Limb (tissue), 2 donors: ENCODE data around the gene COLEC12.
"Not testable (repeated sequence)": the region's sequence is repeated elsewhere in the genome, so short reads cannot be mapped to it uniquely, and the experiment has no call there.

ENCODE experiments used
- DNase-seq, 2 donors: peaks; one replicate each; pipeline ENCODE4 v3.0.0-alpha.2; 2016; ENCODE audit errors: extremely low spot score in 2 of 2

The COLEC12 gene

GRCh38 chr18:331221-331821 lies 169.2 kb downstream of the COLEC12 start:
- peak in 1 of 2 donors; percentile 39 for DNase-seq

- DNase-seq, result no peak
Measured at GRCh38 chr18:328928-329327, 171.6 kb downstream of the COLEC12 start.

DNA sequence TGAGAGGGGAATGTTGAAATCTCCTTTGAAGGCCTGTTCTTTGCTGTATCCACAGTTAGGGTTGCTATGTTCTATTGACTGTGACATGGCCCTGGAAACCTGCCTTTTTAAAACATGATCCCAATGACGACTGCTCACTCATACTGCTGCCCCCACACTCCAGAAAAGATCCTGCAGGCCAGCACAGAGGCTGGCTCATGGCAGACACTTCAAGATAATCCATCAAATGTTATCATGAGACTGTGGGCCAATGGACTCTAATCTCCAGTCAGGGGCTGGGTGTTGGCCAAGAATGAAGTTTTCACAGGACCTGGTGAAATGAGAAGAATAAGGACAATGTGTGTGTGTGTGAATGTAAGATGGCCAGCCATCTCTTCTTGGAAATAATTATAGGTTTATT lies 173.7 kb downstream of the COLEC12 start:
- DNase-seq, result no peak

DNA sequence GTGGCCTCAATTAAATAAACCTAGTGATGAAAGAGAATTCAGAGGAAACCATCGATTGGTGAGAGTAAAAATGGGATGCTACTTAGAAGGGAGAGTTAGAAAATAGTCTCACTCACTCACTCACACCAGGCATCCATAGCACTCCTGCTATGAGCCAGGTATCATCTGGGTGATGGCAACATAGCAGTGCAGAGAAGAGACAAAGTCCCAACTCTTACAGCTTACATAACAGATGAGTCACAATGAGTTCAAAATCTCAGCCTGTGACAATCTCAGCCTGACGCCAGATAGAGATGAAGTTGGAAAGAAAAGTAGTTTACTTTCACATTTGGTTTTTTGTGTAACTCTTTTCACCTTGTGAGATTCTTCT lies 177.3 kb downstream of the COLEC12 start:
- no peak for DNase-seq

GRCh38 chr18:321865-322467 lies 178.5 kb downstream of the COLEC12 start:
- no peak for DNase-seq

DNA sequence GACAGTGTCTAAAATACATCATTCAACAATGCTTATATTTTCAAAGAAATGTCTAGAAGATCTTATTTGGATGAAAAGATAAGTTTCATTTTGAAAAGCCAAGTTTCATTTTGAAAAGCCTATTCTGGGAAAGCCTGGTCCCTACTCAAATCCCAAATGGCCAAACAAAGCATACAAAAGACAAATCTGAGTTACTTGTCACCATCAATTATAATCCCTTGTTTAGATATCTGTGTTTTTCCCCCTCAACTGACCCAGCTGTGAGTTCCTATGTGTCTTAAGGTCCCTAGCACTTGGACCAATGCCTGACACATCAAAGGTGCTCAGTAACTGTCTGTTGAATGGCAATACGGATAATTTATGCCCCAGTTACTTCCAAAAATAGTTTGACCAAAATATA lies 180.3 kb downstream of the COLEC12 start:
- no peak for DNase-seq

GRCh38 chr18:319720-320119 lies 180.8 kb downstream of the COLEC12 start:
- no peak for DNase-seq

DNA sequence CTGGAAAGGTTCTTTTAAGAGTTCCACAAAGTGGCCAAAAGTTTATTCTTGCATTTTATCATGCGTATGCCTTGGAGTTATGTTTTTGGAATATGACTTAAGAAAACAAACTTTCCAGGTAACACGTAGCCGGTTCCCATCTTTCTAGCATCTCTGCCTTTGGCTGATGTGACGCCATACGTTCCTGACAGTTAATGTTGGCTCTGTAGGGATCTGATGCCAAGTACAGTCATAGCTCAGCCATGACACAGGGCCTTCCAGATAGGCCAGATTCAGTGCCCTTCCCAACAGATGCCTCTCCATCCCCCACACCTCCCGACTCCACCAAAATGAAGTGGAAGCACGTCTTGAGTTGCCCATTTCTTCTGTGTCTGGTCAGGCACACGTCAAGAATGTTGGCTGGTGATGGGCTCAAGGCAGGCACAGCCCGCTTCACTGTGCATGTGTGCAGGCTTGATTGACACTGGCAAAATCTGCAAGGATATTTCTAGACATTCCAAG lies 181.7 kb downstream of the COLEC12 start:
- DNase-seq, result no peak

DNA sequence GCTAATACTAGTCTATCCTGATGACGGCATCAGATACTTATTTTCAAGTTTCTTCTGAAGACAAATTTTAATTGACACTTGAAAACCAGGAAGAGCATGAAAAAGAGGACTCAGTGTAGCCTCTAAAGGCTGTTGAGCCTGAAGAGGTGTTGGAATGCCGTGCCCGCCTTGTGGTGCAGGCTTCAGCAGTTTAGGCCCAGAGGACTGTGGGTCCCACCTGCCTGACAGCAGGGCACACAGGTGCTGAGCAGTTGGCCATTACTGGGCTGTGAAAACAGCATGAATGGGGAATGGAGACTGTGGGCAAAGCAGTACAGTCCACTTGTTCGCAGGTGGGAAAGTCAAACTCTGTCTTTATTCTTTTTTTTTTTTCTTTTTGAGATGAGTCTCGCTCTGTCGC lies 182.9 kb downstream of the COLEC12 start:
- DNase-seq, result no peak

- DNase-seq, result no peak
Measured at GRCh38 chr18:316393-316792, 184.1 kb downstream of the COLEC12 start.

GRCh38 chr18:313931-314330 lies 186.6 kb downstream of the COLEC12 start:
- DNase-seq, result no peak

- no peak for DNase-seq
Measured at GRCh38 chr18:312415-312814, 188.1 kb downstream of the COLEC12 start.

- no peak for DNase-seq
Measured at GRCh38 chr18:310042-310441, 190.5 kb downstream of the COLEC12 start.

GRCh38 chr18:308086-308485 lies 192.4 kb downstream of the COLEC12 start:
- not testable (repeated sequence) for DNase-seq

GRCh38 chr18:306608-307255 lies 193.8 kb downstream of the COLEC12 start:
- DNase-seq, result no peak

GRCh38 chr18:305003-305501 lies 195.4 kb downstream of the COLEC12 start:
- DNase-seq, result no peak

- no peak for DNase-seq
Measured at GRCh38 chr18:303607-304006, 196.9 kb downstream of the COLEC12 start.

DNA sequence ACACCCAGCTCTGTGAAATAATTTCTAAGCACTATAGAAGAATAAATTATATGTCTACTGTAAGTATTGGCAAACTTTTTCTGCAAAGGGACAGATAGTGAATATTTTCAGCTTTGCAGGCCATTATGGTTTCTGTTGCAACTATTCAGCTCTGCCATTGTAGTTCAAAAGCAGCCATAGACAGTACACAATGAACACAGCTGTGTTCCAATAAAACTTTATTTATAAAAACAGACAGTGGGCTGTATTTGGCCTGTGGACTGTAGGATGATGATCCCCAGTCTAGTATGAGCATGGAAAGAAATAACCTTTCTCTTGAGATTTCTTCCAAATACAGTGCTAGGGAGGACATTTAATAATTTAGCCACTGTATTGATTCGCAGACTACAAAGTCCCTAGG lies 197.5 kb downstream of the COLEC12 start:
- DNase-seq, result no peak

GRCh38 chr18:302097-302496 lies 198.4 kb downstream of the COLEC12 start:
- no peak for DNase-seq

DNA sequence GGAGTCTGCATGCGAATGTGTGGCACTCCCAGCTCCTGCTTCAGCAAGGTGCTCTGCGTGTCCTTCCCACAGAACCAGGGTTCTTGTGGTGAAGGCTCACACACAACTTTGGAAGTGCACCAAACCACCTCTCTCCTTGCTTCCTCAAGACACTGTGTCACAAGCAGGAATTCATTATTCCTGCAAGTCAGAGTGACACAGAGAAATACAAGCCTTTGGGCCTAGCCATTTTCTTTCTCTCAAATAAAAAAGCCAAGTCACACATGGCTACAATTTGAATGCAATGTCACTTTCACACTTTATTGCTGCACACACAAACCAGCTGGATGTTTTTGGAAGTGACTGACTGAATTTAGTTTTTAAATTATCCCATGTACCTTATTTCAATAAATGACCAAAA lies 202.6 kb downstream of the COLEC12 start:
- no peak for DNase-seq

- peak in 1 of 2 donors; percentile 18 for DNase-seq
Measured at GRCh38 chr18:295756-296490, 204.6 kb downstream of the COLEC12 start.

GRCh38 chr18:294566-294965 lies 205.9 kb downstream of the COLEC12 start:
- no peak for DNase-seq
